Measurements from ENCODE around the gene TUSC2.
A peak's percentile ranks its signal among the peaks of the same experiment; 100 is the strongest.

GRCh38 chr3:50321336-50322114, 6.5 kb downstream of the TUSC2 start:
- TF ChIP-seq EZH2 (IDR thresholded peaks at IDR 0.05; ENCODE audit: low read depth, unreplicated experiment), result no peak
- TF ChIP-seq CTCF (conservative IDR thresholded peaks at IDR 0.05; ENCODE audit: low read depth in 2 of 2), result peak; percentile 60 to 70
- TF ChIP-seq POLR2AphosphoS5 (IDR thresholded peaks at IDR 0.05; ENCODE audit: low read depth), result peak; percentile 72
- no peak for TF ChIP-seq ZNF462 (CRISPR knock-in tag; IDR thresholded peaks at IDR 0.05)
- TF ChIP-seq ETS1 (IDR thresholded peaks at IDR 0.05), result no peak
- no peak for TF ChIP-seq REST (IDR thresholded peaks at IDR 0.05; ENCODE audit: unreplicated experiment)
- TF ChIP-seq EZH2phosphoT487 (IDR thresholded peaks at IDR 0.05; ENCODE audit: unreplicated experiment), result no peak
- TF ChIP-seq CREB1 (CRISPR knock-in tag; IDR thresholded peaks at IDR 0.05; ENCODE audit: low read depth), result no peak

All from GM23338 (cell line).